Measurements from ENCODE around the gene TM4SF5. TPM values are rescaled to one million over a fixed set of nuclear protein-coding genes. Genes with fewer than 3 reads are reported as not detected.

TM4SF5 gene
- total and polyA plus RNA-seq, 10 of the 15 experiments (the other 5 are each of a cell fraction or from before 2014, with no cell fraction given): 0.40 TPM; not detected in 9

DNA sequence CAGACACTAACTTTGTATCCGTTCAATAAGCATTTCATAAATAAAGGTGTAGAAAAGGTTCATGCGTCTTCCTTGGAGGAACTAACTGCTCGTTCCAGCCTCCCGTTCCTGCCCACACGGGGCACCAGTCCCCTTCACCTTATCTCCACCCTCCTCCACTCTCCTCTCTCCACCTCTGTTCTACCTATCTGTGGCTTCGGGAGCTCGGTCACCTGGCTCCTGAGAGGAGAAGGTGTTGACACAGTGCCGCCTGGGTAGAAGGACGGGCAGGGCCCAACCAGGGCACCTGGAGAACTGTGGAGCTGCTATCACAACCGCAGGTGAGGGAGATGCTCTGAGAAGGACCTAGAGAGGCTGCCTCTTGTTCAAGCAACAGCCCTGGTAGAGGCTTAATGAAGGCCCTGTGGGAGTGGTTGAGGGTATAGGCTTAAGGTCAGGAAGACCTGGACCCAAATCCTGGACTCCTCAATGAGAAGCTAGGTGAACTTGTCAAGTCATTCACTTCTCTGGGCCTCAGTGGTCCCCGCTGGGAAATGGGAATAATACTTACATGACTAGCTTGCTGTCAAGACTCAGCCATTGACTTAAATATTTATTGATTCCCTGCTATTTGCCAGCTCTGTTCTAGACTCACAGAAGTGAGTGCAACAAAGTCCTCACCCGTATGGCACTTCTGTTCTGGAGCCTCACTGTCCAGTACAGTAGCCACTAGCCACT is 51.8 kb downstream of the TM4SF5 start (continued):
- TF ChIP-seq, protein P1, sequence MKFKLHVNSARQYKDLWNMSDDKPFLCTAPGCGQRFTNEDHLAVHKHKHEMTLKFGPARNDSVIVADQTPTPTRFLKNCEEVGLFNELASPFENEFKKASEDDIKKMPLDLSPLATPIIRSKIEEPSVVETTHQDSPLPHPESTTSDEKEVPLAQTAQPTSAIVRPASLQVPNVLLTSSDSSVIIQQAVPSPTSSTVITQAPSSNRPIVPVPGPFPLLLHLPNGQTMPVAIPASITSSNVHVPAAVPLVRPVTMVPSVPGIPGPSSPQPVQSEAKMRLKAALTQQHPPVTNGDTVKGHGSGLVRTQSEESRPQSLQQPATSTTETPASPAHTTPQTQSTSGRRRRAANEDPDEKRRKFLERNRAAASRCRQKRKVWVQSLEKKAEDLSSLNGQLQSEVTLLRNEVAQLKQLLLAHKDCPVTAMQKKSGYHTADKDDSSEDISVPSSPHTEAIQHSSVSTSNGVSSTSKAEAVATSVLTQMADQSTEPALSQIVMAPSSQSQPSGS (IDR thresholded peaks at IDR 0.05; ENCODE audit: low read length): no peak
- TF ChIP-seq BHLHE40 (IDR thresholded peaks at IDR 0.05; ENCODE audit: borderline replicate concordance in 1 of 2, low read depth in 2 of 2, low read length in 1 of 2) (no peak), ZNF207 (IDR thresholded peaks at IDR 0.05; ENCODE audit: borderline replicate concordance) (no peak), WRNIP1 (IDR thresholded peaks at IDR 0.05; ENCODE audit: borderline replicate concordance, low read depth, low read length) (no peak), CHD2 (IDR thresholded peaks at IDR 0.05; ENCODE audit: borderline replicate concordance, low read depth, low read length) (no peak), EP300 (IDR thresholded peaks at IDR 0.05; ENCODE audit: borderline replicate concordance in 1 of 2, control insufficient read depth in 1 of 2, low read depth in 2 of 2, low read length in 2 of 2) (no peak), ZNF622 (IDR thresholded peaks at IDR 0.05) (no peak), IKZF2 (IDR thresholded peaks at IDR 0.05) (no peak), STAT3 (IDR thresholded peaks at IDR 0.05; ENCODE audit: low read depth, low read length) (no peak)
- TF ChIP-seq, protein P2, sequence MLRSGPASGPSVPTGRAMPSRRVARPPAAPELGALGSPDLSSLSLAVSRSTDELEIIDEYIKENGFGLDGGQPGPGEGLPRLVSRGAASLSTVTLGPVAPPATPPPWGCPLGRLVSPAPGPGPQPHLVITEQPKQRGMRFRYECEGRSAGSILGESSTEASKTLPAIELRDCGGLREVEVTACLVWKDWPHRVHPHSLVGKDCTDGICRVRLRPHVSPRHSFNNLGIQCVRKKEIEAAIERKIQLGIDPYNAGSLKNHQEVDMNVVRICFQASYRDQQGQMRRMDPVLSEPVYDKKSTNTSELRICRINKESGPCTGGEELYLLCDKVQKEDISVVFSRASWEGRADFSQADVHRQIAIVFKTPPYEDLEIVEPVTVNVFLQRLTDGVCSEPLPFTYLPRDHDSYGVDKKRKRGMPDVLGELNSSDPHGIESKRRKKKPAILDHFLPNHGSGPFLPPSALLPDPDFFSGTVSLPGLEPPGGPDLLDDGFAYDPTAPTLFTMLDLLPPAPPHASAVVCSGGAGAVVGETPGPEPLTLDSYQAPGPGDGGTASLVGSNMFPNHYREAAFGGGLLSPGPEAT (IDR thresholded peaks at IDR 0.05; ENCODE audit: low read depth): no peak
- TF ChIP-seq, protein P3, sequence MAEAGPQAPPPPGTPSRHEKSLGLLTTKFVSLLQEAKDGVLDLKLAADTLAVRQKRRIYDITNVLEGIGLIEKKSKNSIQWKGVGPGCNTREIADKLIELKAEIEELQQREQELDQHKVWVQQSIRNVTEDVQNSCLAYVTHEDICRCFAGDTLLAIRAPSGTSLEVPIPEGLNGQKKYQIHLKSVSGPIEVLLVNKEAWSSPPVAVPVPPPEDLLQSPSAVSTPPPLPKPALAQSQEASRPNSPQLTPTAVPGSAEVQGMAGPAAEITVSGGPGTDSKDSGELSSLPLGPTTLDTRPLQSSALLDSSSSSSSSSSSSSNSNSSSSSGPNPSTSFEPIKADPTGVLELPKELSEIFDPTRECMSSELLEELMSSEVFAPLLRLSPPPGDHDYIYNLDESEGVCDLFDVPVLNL (IDR thresholded peaks at IDR 0.05; ENCODE audit: low read depth, low read length): no peak

All from GM12878 (cell line).